HK-2 (cell line): ENCODE measurements around the gene MR1.
A peak's percentile ranks its signal among the peaks of the same experiment; 100 is the strongest.

Experiments
- DNase-seq: peaks from one replicate; pipeline ENCODE4 v3.0.0-alpha.2; 2018; ENCODE audit not compliant: unreplicated experiment

Gene MR1

GRCh38 chr1:181033799-181034451 is at the start of gene MR1:
TSS of gene MR1 (plus strand) at chr1:181033983. CDS start at chr1:181034008, 25 bp downstream.
- peak; percentile 24 for DNase-seq

- peak; percentile 16 for DNase-seq
Observed at GRCh38 chr1:180988253-180988752, 45.5 kb upstream of the MR1 start.

GRCh38 chr1:180994262-180994661 is 39.5 kb upstream of the MR1 start:
- DNase-seq, result no peak

- no peak for DNase-seq
Observed at GRCh38 chr1:180997843-180998504, 35.8 kb upstream of the MR1 start.

GRCh38 chr1:181001091-181001780 is 32.5 kb upstream of the MR1 start:
- no peak for DNase-seq

- no peak for DNase-seq
Observed at GRCh38 chr1:181002582-181003172, 31.1 kb upstream of the MR1 start.

DNA sequence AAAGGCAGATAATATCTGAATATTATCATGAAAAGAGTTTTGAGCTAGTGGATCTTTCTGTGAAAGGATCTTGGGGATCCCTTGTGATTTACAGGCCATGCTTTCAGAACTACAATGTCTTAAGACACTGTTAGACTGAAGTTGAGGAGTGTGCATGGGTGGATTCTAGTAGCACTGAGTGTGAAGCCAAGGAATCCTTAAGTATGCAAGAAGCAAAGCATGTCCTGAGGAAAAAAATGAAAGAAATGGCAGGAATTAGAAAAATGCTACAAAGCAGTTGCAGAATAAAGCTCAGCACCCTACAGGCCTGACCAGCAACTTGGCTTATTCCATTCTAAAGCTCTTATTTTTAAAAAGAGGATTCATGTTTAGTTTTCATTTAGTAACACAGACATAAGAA is 23.0 kb upstream of the MR1 start:
- no peak for DNase-seq

DNA sequence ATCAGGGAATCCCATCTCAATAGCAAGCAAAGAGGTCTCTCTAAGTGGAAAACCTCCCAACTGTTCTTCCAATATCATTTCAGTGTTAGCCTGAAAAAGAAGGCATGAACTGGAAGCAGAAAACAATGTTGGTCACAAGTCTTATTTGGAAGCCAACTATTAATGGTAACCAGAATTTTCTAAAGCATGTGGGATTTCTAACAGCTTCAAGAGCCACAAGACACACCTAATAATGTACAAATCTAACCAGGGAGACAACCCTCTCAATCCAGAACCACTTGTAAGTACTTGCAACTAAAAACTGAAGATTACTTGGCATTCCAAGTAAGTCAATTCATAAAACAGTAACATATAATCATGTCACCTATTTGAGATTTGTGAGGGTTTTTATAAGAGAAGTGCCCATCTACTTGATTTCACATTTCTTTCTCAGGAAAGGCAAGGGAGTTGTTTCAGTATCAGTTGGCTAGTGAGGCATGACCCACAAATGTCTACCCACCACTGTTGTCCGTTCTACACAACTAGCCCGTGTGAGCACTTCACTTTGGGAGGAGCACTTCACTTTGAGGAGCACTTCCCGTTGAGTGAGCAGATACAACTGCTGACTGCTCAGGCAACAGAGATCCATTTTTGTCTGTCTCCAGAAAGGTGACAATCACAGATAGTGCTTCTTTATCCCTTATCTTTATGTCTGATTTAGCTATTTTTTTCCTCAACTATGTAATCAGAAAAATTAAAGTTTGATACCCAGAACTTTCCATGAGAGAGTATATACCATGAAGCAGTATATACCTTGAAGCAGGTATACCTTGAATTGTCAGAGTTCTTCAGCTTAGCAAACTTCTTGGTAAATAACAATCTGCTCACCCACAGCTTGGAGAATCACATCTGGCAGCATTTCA is 22.2 kb upstream of the MR1 start:
- no peak for DNase-seq

DNA sequence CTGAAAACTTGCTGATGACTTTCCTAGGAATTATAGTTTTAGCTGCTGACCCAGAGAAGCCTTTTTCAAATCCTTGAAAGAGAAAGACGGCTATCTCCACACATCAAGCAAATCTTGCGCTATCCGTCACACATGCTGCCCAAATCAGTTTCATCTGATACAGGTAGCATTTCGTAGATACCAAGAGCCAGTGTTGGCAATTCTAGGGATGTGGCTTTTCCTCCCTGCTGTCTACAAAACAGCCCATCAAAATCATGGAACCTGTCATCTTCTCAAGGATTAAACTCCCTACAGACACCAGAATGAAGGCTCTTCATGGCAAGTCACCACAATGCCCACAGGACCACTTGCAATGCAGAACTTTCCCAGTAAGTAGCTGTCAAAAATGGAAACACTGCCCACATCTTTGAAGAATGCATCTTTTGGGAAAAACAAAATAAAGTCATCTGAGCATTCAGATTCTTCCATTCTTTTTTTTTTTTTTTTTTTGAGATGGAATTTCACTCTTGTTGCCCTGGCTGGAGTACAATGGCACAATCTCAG is 21.5 kb upstream of the MR1 start:
- DNase-seq, result no peak

DNA sequence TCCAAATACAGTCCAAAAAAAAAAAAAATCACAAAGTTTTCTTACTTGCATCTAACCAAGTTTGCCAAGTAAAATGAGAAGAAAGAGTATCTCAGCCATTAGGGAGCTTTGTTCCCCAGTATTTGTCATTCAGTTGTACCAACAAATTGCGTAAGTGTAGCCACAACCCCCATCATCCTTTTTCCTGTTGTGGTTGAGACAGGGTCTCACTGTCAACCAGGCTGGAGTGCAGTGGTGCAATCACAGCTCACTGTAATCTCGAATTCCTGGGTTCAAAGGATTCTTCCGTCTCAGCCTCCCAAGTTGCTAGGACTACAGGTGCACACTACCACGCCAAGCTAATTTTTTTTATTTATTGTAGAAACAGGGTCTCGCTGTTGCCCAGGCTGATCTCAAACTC is 20.6 kb upstream of the MR1 start:
- DNase-seq, result no peak

DNA sequence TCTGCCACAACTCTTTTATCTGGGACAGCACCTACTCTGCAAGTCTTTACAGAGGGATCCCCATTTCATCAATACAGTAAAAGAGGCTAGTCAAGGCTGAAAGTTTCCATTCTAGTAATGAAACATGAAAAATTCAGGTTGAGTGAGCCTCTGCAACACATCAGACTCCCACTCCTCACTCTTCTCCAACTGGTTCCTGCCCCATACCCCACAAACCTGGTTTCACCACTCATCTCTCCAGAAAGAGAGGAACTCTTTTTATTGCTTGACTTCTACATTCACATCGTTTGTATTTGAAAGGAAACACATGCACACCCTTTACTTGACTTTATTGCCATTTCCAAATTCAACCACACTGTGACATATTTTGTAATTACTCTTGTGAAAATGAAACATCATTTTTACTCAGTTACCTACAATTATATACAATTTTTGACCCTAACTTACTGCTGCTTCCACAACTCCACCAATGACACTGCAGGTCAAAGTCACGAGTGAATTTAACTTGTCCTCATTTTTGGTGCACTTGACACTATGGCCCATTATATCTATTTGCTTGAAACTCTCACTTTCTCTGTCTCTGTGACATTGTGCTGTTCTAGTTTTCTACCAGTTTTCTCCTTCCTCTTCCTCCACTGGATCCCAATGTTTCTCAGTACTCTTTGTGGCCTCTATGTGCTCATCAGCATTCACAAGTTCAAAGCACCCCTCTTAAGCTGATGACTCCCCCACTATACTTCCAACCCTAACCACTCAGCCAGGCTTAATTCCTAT is 19.1 kb upstream of the MR1 start:
- no peak for DNase-seq

GRCh38 chr1:181015251-181015615 is 18.6 kb upstream of the MR1 start:
- no peak for DNase-seq

GRCh38 chr1:181016563-181016962 is 17.2 kb upstream of the MR1 start:
- DNase-seq, result no peak

GRCh38 chr1:181018901-181019681 is 14.7 kb upstream of the MR1 start:
- no peak for DNase-seq

DNA sequence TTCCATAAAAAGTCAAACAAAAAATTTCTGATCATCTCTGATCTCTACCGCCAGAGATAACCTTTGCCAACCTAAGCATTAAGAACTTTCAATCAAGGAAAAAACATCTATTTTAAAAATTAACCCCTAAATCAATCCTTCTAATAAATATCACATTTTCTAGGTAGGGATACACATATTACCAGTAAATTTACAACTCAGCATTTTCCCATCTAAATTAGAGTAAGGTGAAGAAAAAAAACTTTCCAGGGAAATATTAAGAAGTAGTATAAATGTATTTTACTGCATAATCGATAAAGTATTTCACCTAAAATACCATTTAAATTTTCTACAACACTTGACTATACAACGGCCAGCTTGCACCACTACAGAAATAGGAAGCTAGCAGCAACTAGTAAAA is 12.6 kb upstream of the MR1 start:
- DNase-seq, result no peak

- peak; percentile 83 for DNase-seq
Observed at GRCh38 chr1:181021811-181022434, 11.9 kb upstream of the MR1 start.

GRCh38 chr1:181023265-181024057 is 10.3 kb upstream of the MR1 start:
- no peak for DNase-seq

DNA sequence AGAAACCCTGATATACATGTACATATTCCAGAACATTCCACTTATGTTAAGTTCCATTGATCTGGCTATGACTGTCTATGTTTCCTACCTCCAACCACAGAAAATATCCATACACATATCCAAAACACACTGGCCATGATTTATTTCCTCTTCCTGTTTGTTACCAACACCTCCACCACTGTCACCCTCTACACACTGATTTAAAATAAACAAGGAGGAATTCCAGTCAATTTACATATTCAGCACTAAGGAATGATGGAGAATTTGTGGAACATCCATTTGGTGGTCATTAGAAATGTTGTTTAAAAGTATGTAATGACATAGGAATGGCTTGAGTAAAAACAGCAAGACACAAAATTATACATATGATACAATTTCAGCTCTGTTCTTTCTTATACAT is 5.6 kb upstream of the MR1 start:
- DNase-seq, result no peak
